ENCODE measurements around the gene TMBIM1.

Gene TMBIM1

DNA sequence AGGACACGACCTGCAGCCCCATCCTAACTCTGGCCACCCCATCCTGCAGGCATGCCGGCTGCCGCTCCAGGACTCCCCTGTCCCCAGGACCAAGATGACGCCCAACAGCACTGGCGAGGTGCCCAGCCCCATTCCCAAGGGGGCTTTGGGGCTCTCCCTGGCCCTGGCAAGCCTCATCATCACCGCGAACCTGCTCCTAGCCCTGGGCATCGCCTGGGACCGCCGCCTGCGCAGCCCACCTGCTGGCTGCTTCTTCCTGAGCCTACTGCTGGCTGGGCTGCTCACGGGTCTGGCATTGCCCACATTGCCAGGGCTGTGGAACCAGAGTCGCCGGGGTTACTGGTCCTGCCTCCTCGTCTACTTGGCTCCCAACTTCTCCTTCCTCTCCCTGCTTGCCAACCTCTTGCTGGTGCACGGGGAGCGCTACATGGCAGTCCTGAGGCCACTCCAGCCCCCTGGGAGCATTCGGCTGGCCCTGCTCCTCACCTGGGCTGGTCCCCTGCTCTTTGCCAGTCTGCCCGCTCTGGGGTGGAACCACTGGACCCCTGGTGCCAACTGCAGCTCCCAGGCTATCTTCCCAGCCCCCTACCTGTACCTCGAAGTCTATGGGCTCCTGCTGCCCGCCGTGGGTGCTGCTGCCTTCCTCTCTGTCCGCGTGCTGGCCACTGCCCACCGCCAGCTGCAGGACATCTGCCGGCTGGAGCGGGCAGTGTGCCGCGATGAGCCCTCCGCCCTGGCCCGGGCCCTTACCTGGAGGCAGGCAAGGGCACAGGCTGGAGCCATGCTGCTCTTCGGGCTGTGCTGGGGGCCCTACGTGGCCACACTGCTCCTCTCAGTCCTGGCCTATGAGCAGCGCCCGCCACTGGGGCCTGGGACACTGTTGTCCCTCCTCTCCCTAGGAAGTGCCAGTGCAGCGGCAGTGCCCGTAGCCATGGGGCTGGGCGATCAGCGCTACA lies 29.4 kb downstream of the TMBIM1 start:
- Mint-ChIP-seq H3K4me1 (ENCODE audit: low read depth) (peaks cover 22% of the 10 kb centered on the region), H3K27me3 (no peaks in the 10 kb centered on the region), H3K9me3 (ENCODE audit: low read depth) (no peaks in the 10 kb centered on the region), H3K27ac (no peak overlapping the region), H3K4me3 (no peak overlapping the region), H3K36me3 (peaks cover 2% of the 10 kb centered on the region)

DNA sequence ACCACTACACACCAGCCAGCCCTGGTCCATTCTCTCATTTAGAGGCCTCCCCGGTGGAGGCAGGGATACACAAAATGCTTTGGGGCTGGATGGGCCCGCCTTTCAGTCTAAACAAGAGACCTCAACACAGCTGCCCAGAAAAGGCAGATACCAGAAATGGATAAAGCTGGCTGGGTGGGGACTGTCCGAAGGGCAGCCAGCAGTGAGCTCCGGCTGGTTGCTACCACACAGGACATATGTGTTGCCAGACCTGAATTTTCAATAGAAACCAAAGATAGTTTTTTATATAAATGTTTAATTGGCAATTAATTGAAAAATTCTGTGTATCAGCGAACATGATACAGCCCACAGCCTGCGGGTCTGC lies 30.1 kb downstream of the TMBIM1 start:
- no peak overlapping the region for H3K4me3 Mint-ChIP-seq
- H3K4me1 Mint-ChIP-seq (ENCODE audit: low read depth), result peaks cover 23% of the 10 kb centered on the region
- peaks cover 2% of the 10 kb centered on the region for H3K36me3 Mint-ChIP-seq
- H3K27ac Mint-ChIP-seq, result no peak overlapping the region
- no peaks in the 10 kb centered on the region for H3K27me3 Mint-ChIP-seq
- H3K9me3 Mint-ChIP-seq (ENCODE audit: low read depth), result no peaks in the 10 kb centered on the region

DNA sequence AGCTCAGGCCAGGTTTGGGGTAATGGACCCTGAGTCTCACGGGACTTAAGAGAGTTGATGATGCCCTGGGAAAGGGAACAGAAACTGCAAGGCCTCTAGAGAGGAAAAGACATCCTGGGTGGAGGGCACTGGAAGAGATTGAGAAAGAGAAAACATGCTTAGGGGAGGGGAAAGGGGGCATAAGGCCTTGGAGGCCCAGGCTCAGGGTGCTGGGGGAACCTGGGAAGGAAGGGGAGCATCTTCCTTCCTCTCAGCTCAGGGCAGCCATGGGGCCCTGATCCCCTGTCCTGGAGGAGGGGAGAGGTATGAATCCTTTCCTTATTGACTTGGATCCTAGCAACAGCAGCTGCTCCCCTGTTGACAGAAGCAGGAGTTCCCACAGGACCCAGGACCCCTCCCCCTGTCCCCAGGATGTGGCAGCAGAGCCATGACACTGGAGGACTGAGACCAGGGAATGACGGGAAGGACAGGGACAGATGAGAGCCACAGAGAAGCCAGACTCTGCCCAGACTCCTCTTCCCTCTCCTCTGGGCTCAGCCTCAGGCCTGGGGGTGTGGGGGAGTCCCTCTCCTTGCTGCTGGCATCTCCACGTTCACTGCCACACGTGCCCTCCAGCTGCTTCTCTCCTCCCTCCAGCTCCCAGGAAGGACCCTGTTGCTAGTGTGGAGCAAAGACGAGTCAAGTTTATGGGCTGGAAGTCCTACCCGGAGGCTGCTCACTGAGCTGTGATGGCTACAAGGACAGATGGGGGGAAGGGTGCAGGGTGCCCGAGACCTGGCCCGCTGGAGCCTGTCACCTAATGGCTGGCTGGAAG lies 30.7 kb downstream of the TMBIM1 start:
- H3K4me3 Mint-ChIP-seq, result no peak overlapping the region
- H3K36me3 Mint-ChIP-seq, result no peaks in the 10 kb centered on the region
- no peaks in the 10 kb centered on the region for H3K9me3 Mint-ChIP-seq (ENCODE audit: low read depth)
- peaks cover 25% of the 10 kb centered on the region for H3K4me1 Mint-ChIP-seq (ENCODE audit: low read depth)
- H3K27ac Mint-ChIP-seq, result no peak overlapping the region
- H3K27me3 Mint-ChIP-seq, result no peaks in the 10 kb centered on the region

DNA sequence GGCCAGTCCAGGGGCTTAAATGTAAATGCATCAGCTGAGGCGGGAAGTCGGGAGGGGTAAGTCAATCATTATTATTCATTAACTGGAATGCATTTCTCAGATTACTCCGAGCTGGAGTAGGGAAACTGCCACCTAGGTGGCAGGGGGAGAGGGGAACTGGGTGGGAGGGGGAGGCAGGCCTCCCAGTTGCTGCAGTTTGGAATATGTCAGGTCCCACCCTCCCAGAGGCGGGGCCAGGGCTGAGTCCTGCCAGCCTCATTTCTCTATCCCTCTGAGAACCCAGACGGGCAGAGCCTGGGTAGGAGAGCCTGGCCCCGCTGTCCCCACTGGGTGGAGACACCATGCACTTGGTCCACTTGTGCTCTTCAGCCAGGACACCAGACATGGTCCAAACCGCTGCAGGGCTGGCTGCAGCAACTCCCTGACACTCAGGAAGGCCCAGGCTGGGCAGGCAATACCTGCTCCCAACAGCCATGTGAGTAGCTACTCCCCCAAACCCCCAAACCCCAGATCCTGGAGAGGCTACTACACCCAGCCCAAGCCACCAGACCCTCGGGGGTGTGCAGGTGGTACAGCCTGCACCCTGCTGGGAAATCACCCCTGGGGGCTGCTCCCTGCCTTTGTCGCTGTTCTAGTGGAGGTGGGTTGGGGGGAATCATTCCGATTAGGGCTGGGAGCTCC lies 31.4 kb downstream of the TMBIM1 start, which contains the start of gene GPBAR1:
Gene GPBAR1 (plus strand): TSS at position 274 of the 681 bp plus-strand sequence. CDS start 1,710 bp downstream, outside the sequence.
- Mint-ChIP-seq H3K36me3 (peaks cover 2% of the 10 kb centered on the region), H3K4me3 (no peak within 1 kb of the TSS), H3K9me3 (ENCODE audit: low read depth) (no peaks in the 10 kb centered on the region), H3K4me1 (ENCODE audit: low read depth) (peaks cover 23% of the 10 kb centered on the region), H3K27ac (peak within 1 kb of the TSS; percentile 66), H3K27me3 (no peaks in the 10 kb centered on the region)

DNA sequence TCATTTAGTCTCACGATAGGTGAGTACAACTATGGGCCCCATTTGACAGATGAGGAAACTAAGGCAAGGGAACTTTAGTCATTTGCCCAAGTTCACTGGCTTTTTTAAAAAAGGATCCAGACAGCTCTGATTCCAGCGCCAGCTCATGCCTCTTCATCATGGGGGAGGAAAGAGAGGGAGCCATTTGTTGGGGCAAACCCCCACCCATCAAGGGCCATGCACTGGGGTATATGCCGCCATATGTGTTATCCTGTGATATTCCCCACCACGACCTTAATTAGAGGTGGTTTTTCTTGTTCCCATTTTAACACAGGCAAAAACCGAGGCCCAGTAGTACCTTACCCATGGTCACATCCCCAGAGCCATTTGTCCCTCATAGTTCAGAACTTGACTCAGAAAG lies 32.1 kb downstream of the TMBIM1 start:
- Mint-ChIP-seq H3K27me3 (no peaks in the 10 kb centered on the region), H3K4me1 (ENCODE audit: low read depth) (peaks cover 26% of the 10 kb centered on the region), H3K36me3 (peaks cover 2% of the 10 kb centered on the region), H3K9me3 (ENCODE audit: low read depth) (no peaks in the 10 kb centered on the region), H3K27ac (peak overlapping the region; percentile 66), H3K4me3 (no peak overlapping the region)

DNA sequence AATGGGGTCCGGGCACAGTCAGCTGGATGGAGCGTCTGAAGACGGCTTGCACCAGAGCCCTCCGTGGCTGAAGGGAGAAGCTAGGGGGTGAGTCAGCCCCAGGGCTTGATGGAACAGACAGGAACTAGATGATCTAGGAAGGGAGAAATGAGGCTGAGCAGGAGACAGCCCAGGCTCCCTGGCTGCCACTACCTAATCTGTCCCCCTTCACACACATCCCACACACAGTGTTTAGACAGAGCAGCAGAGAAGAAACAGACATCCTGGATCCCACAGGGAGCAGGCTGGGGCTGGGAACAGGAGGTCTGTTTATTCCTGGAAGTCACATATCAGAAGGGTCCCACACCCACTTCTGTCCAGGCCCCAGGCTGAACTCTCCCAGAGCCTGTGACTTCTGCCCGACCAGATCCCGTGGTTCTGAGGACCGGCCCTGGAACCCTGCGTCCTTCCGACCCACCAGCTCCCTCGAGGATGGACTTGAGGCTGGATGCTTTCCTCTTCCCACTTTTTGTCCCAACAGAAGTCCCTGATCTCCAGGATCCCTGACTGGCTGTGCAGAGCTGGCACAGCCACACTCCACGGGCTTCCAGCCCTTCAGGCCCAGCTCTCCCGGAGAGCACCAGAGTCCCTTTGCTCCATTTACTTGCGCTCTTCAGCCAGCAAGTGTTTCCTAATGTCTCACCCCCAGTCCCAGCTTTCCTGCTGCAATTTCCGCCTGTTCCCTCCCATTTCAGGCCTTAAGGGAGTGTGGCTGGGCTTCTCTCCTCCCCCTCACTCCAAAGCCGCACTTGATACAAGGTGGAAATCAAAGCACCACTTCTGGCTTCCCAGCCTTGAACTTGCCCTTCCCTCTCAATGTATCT lies 33.0 kb downstream of the TMBIM1 start:
- Mint-ChIP-seq H3K4me1 (ENCODE audit: low read depth) (peaks cover 31% of the 10 kb centered on the region), H3K4me3 (no peak overlapping the region), H3K9me3 (ENCODE audit: low read depth) (no peaks in the 10 kb centered on the region), H3K27me3 (no peaks in the 10 kb centered on the region), H3K36me3 (peaks cover 2% of the 10 kb centered on the region), H3K27ac (peak overlapping the region; percentile 66)

DNA sequence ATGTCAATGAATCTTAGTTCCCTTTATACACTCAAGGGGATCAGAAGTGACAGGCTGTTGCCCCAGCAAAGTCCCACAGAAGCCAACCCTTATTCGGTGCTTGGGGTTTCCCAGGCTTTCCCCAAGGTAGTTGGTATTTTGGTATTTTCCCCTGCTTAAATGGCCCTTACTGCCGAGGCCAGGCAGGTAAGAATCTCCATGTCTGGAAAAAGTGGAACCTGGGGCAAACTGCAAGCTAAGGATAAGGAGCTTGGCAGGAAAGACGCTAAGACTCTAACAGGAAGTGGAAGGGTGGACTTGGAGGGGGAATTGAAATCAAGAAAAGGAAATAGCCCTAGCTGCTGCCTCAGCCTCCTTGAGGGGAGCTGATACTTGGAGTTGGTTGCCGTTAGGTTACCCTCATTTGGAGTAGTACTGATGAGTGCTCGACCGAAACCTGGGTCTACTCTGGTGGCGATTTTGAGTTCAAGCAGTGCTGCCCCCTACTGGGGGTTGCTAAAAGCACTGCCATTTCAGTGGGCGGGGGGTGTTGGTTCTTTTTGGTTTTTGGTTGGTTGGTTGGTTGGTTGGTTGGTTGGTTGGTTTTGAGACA lies 34.8 kb downstream of the TMBIM1 start:
- peak overlapping the region; percentile 90 for H3K27ac Mint-ChIP-seq
- peaks cover 2% of the 10 kb centered on the region for H3K36me3 Mint-ChIP-seq
- peak overlapping the region; percentile 51 for H3K4me3 Mint-ChIP-seq
- no peaks in the 10 kb centered on the region for H3K9me3 Mint-ChIP-seq (ENCODE audit: low read depth)
- peaks cover 30% of the 10 kb centered on the region for H3K4me1 Mint-ChIP-seq (ENCODE audit: low read depth)
- H3K27me3 Mint-ChIP-seq, result no peaks in the 10 kb centered on the region

DNA sequence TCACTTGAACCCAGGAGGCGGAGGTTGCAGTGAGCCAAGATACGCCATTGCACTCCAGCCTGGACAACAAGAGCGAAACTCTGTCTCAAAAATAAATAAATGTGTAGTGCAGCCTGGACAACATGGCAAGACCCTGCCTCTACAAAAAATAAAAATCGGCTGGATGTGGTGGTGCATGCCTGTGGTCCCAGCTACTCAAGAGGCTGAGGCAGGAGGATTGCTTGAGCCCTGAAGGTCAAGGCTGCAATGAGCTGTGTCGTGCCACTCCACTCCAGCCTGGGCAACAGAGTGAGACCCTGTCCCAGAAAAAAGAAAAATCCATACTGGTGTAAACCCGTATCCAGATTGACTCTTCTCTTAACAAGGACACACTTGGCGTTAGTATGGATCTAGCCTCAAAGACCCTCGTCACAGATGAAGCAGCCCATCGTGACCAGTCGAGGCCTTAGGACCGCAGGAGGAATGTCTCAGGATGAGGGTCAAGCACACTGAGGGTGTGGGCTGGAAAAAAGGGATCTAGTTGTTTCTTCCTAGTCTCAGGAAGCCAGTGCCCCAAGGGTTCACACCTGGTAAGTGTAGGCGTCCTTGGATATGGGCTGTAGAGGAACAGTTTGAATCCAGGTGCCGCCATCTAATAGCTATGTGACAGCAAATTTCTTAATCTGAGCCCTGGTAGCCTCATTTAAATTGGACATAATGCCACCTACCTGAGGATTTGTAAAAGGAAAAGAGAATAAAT lies 35.5 kb downstream of the TMBIM1 start:
- Mint-ChIP-seq H3K36me3 (peaks cover 2% of the 10 kb centered on the region), H3K4me3 (no peak overlapping the region), H3K9me3 (ENCODE audit: low read depth) (no peaks in the 10 kb centered on the region), H3K27ac (peak overlapping the region; percentile 90), H3K4me1 (ENCODE audit: low read depth) (peaks cover 33% of the 10 kb centered on the region), H3K27me3 (no peaks in the 10 kb centered on the region)

DNA sequence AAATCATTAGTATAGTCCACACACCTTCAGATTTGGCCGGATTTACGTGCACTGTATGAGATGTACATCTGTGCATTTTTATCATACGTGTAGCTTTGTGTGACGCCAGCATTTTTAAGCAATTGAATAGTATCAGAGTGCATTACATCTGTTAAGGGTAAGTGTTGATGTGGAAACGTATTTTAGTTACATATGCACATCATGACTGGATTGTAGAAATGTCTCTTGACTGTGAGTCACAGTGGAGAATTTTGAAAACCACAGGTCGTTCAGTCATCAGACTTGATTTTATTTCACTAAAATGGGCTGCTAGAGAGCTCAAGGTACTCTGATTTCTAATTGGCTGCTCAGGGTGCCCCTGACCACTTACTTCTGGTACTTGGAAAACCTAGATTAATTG lies 36.9 kb downstream of the TMBIM1 start:
- Mint-ChIP-seq H3K9me3 (ENCODE audit: low read depth) (no peaks in the 10 kb centered on the region), H3K27ac (peak overlapping the region; percentile 59), H3K36me3 (peaks cover 2% of the 10 kb centered on the region), H3K27me3 (no peaks in the 10 kb centered on the region), H3K4me3 (no peak overlapping the region), H3K4me1 (ENCODE audit: low read depth) (peaks cover 35% of the 10 kb centered on the region)

DNA sequence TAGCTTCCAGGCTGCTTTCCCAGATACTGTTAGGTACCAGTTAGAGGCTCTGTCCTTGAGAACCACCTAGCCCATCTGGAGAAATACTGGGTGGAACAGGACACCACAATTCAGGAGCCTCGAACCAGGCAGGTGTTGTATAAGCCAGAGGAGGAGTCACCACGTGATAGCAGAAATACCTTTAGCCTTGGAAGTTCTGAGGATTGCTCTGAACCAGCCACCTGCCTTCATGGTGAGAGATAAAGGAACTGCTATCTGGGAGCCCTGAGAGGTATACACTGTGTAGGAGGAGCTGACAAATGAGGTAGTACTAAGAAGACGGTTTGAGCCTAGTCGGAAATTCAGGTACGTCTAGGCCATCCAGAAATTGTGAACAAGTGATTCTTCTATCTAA lies 39.1 kb downstream of the TMBIM1 start:
- Mint-ChIP-seq H3K27ac (no peak overlapping the region), H3K4me3 (no peak overlapping the region), H3K9me3 (ENCODE audit: low read depth) (no peaks in the 10 kb centered on the region), H3K27me3 (no peaks in the 10 kb centered on the region), H3K36me3 (peaks cover 12% of the 10 kb centered on the region), H3K4me1 (ENCODE audit: low read depth) (peaks cover 30% of the 10 kb centered on the region)

DNA sequence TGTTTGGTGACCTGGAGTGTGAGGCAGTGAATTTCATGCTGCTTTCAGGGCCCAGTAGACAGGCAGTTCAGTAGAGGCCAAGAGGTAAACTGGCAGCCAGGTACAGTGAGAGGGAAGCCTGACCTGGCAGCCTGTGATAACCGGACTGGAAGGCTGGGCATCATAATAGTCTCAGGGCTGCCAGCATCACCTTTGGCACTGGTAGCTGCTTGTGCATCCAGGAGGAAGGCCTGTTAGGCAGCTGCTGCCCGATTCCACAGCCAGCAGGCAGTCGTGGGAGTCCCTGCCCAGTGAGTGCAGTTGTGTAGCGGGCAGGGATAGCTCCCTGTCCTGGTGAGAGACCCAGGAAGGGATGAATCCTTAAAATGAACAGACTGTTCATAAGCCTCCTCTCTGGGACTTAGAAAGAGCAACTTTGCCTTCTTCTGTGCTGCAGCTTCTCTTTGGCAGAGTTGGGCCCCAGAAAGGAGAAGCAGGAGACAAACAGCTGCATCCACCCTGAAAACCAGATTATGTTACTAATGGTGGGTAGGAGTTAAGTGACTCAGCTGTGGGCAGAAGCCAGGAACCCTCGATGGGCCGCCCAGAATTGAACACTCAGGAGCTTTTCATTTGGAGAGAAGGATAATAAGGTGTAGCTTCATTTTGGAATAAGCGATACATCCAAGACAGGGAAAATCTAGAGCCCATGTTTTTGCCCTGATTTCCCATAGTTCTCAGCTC lies 39.6 kb downstream of the TMBIM1 start:
- Mint-ChIP-seq H3K4me1 (ENCODE audit: low read depth) (peaks cover 28% of the 10 kb centered on the region), H3K36me3 (peaks cover 12% of the 10 kb centered on the region), H3K27ac (peak overlapping the region; percentile 38), H3K9me3 (ENCODE audit: low read depth) (no peaks in the 10 kb centered on the region), H3K27me3 (no peaks in the 10 kb centered on the region), H3K4me3 (no peak overlapping the region)

DNA sequence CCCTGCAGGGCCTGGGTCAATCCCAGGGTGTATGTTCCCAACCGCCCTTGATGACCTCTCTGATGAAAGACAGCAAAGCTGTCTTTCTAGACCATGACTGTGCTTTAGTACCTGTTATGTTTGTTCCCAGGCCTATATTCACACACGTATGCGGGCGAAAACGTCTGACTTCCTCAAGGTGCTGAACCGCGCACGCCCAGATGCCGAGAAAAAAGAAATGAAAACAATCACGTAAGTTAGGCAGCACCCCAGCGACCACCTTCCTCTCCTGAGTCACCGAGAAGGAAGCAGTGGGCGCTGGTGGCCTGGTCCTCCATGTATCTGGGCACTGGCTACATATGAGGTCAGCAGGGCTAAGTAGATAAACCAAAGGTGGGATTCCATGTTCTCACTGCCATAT lies 42.6 kb downstream of the TMBIM1 start:
- Mint-ChIP-seq H3K27ac (peak overlapping the region; percentile 66), H3K4me1 (ENCODE audit: low read depth) (peaks cover 17% of the 10 kb centered on the region), H3K36me3 (peaks cover 9% of the 10 kb centered on the region), H3K27me3 (no peaks in the 10 kb centered on the region), H3K9me3 (ENCODE audit: low read depth) (no peaks in the 10 kb centered on the region), H3K4me3 (no peak overlapping the region)

DNA sequence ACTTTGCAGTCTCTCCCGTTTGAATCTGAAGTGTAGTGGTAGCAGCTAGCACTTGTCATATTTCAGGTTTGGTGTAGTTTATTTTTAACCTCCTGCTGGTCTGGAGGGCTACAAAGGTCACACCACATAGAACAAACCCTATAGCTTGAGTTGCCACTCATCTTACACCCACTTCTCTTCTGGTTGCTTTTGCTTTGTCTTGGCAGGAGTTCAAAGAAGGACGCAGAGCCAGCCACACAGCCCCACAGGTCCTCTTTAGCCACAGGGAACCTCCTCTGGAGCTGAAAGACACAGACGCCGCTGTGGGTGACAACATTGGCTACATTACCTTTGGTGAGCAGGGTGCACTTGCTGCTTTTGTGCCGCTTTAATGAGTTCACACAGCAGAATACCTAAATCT lies 47.1 kb downstream of the TMBIM1 start:
- no peak overlapping the region for H3K4me3 Mint-ChIP-seq
- peaks cover 11% of the 10 kb centered on the region for H3K36me3 Mint-ChIP-seq
- no peaks in the 10 kb centered on the region for H3K9me3 Mint-ChIP-seq (ENCODE audit: low read depth)
- H3K27ac Mint-ChIP-seq, result peak overlapping the region; percentile 90
- no peaks in the 10 kb centered on the region for H3K27me3 Mint-ChIP-seq
- peaks cover 36% of the 10 kb centered on the region for H3K4me1 Mint-ChIP-seq (ENCODE audit: low read depth)

Data from activated naive CD8-positive, alpha-beta T cell (primary cell).